DMS53 treated with DMSO at 0.1 percent for 48 hours (cell line): ENCODE measurements around the gene RAB40A.
A peak's percentile ranks its signal among the peaks of the same experiment; 100 is the strongest.

Experiments used
- DNase-seq: peaks from one replicate; lab custom pipeline; 2025; ENCODE audit not compliant: unreplicated experiment; lab: John Stamatoyannopoulos, UW

The RAB40A gene, protein sequence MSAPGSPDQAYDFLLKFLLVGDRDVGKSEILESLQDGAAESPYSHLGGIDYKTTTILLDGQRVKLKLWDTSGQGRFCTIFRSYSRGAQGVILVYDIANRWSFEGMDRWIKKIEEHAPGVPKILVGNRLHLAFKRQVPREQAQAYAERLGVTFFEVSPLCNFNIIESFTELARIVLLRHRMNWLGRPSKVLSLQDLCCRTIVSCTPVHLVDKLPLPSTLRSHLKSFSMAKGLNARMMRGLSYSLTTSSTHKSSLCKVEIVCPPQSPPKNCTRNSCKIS

DNA sequence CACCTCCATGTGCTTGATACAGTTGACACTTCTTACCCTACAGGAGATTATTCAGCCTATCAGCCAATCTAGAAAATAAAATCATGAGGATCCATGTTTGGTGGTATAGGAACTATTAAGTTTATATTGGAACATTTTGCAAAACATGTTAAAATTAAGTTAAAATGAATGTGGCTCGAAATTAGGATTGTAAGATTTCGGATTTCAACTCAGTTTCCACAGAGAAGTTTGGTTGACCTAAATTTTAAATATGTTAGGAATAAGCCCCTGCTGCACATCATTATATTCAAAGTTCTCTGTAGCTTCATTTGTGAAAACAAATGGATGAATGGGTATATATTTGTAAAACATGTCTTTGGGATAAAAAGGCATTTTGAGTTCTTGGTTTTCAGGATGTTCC lies at the start of gene RAB40A:
RAB40A (minus strand) TSS at position 101 of the 400 bp plus-strand sequence. CDS start 18,733 bp downstream, outside the sequence.
- DNase-seq, result no peak

- DNase-seq, result no peak
Measured at GRCh38 chrX:103565752-103566151, 46.5 kb upstream of the RAB40A start.

DNA sequence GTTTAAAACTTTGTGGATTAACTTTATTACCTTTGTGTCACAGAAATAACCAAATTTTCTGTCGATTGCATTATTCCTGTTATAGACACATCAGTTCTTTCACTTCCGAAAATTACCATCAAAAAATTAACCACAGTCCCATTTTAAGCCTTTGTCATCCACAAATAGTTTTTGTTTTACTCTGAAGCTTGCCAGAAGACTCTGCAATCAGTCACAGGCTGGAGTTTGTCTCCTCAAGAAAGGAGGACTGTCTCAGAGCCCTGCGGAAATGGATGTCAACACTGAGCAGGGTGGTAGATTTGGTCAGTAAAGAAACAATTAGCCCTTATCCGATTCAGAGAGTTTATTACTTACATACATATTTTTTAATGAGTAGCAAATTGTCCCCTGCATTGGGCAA lies 45.9 kb upstream of the RAB40A start:
- DNase-seq, result no peak

DNA sequence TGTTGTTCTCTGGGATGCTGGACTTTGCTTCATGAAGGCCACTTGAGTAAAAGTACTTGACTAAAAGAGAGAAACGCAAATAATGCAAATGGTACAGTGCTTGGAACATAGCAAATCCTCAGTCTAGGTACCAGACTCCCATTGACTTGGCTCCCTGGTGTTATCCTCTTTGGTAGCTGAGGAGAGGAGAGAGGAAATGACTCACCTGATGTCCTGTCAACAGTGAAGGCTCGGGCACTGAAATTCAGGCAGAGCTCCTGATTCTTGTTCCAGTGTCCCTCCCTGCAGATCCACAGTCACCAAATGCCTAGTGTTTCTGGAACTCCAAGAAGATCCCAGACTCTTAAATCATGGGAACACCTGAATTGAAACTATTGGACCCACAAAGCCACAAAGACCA lies 43.5 kb upstream of the RAB40A start:
- DNase-seq, result peak; percentile 44

- DNase-seq, result no peak
Measured at GRCh38 chrX:103560256-103560655, 41.0 kb upstream of the RAB40A start.

DNA sequence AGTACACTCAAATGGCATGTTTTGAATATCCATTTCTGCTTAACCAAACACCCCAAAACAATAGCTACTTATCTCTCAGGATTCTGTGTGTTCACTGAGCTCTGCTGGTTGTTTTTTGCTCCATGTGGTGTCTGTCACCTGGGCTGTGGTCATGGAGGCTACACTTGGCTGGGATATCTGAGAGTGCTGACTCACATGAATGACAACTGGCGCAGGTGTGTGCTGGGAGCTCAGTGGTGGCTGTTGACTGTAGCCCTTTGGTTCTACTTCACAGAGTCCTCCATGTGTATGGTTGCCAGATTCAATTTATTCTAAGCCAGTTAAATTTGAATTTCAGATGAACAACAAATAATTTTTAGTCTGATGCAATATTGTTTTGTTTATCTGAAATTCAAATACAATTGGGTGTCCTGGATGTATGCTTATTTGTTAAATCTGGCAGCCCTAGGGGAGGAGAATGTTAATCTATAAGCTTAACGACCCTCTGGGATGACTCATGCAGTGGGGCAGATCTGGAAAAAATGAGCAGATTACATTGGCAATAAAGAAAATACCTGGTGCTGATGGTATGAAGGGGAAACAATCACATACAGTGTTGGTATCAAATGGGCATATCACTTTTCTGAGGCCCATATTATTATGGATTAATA lies 37.8 kb upstream of the RAB40A start:
- DNase-seq, result peak; percentile 74

- DNase-seq, result no peak
Measured at GRCh38 chrX:103554687-103555424, 35.6 kb upstream of the RAB40A start.

DNA sequence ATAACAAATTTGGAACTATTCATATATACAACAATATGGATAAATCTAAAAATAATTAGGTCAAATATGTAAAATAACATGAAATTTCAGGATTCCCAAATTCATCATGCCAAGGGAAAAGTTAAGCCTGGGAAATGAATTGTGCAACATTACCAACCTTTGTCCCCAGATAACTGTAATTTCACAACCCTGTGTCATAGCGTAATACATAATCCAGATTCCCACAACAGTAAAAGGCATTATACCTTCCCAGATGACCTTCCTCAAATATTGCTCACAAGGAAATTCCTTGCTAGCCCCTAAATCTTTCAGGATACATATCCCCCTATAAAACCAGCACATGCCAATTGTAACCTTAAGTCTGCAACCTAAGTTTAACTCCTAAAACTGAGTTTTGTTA lies 32.9 kb upstream of the RAB40A start:
- DNase-seq, result no peak

- DNase-seq, result no peak
Measured at GRCh38 chrX:103550415-103551051, 31.2 kb upstream of the RAB40A start.

DNA sequence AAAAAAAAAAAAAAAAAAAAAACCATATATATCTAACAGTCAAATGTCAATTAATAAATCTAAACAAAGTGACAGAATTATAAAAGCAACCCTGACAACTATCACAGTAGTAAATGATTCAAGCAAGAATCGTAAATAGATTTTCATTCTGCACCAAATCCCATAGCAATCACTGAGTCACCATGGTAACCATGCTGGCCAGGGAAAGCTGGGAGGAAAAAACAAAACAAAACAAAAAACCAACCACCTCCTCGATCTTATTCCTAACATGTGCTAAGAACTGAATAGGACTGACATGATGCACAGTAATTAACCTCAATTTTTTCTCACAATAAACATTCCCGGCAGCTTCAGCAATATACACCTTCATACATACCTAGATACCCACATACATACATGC lies 30.6 kb upstream of the RAB40A start:
- no peak for DNase-seq

GRCh38 chrX:103540145-103540544 lies 20.9 kb upstream of the RAB40A start:
- no peak for DNase-seq

- no peak for DNase-seq
Measured at GRCh38 chrX:103539695-103540094, 20.4 kb upstream of the RAB40A start.

- no peak for DNase-seq
Measured at GRCh38 chrX:103538728-103539127, 19.4 kb upstream of the RAB40A start.

GRCh38 chrX:103537871-103538387 lies 18.6 kb upstream of the RAB40A start:
- no peak for DNase-seq

GRCh38 chrX:103536732-103537131 lies 17.4 kb upstream of the RAB40A start:
- no peak for DNase-seq

DNA sequence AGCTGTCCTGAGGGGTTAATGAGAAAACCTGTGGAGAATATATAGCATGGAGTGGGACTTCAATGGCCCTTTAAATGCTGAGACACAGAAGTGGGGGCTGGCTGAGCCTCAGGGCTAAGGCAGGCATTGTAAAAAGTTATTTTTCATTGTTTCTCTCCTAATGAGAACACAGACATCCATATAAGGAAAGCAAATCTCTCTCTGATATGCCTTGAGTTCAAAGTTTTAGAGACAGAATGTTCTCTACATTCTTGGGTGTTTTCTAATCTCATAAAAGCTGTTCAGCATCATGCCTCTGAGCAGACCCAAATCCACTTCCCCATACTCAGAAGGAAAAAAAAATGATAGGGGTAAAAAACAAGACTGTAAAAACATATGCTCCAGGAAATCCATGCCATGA lies 16.8 kb upstream of the RAB40A start:
- no peak for DNase-seq

DNA sequence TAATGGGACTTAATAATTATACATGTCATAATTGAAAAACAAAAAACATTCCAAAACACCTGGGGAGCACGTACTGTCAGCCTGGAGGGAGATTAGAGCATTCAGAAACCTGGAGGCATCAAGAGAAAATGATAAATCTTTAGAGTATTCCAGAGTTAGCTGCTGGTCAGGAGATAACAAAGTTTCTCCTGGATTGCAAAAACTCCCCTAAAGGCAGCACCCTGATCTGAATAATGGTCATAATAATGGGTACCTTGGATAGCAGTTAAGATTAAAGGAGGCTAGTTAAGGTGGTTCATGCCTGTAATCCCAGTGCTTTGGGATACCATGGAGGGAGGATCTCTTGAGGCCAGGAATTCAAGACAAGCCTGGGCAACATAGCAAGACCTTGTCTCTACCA lies 15.9 kb upstream of the RAB40A start:
- no peak for DNase-seq

DNA sequence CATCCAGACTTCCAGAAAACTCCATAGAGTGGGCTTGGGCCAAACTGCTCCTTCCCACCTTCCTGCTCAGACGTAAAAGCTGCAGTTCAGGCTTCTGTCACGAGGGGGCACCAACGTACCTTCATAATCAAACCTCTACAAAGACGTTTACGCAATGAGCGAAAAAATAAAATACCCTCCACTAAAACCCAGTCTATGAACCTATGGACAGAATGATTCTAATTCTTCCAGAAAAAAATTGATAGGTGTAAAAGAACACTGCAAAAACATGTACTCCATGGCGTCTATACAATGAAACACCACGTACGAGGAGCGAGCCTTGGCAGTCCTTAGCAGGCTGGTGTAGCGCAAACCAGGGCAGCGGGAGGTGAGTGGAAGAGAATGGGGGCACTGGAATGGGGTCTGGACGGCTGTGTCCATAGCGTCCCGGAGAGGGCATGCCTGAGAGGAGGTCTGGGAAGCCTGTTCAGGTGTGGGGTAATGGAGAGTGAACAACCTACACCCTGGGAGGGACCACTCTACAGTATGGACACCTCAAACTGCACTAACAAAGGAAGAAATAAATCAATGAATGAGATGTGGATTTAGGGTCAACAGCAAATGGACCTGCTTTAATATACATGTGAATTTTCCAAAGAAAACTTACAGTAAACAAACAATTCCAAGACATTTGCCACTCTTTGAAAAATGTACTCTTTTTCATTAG lies 14.4 kb upstream of the RAB40A start:
- DNase-seq, result peak; percentile 16

- no peak for DNase-seq
Measured at GRCh38 chrX:103531002-103531401, 11.7 kb upstream of the RAB40A start.

DNA sequence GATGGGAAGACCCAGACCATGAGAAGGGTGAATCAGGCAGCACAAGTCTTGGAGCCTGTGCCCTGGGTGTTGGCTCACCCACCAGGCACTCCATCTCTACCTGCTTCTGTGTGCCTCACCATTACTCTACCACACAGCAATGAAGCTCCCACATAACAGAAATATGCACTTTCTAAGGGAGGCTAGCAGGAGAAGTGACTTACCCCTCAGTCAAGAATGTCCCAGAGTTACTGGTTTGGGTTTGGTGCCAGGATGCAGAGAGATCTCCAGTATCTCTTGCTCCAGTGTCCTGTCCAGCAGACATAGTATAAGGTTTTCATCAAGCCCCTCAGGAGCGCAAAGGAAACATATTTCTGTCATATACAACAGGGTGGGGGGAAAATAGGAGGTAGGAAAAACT lies 11.3 kb upstream of the RAB40A start:
- DNase-seq, result no peak

GRCh38 chrX:103529550-103529949 lies 10.3 kb upstream of the RAB40A start:
- DNase-seq, result no peak
